B cell (primary cell): ENCODE results near the gene BLCAP.

Experiments used
- EZH2 ChIP-seq: IDR thresholded peaks from 2 replicates; pipeline ENCODE4 v1.6.1; 2012; ENCODE audit warnings: borderline replicate concordance, low read depth, mild to moderate bottlenecking, moderate library complexity, low read length; ENCODE audit not compliant: insufficient read depth, poor library complexity, severe bottlenecking
- TF ChIP-seq, protein P1 (sequence below): fragments of 200-600 bp; IDR thresholded peaks from one replicate; pipeline ENCODE4 v1.8.0; 2022; ENCODE audit warnings: antibody characterized with exemption, mild to moderate bottlenecking

DNA sequence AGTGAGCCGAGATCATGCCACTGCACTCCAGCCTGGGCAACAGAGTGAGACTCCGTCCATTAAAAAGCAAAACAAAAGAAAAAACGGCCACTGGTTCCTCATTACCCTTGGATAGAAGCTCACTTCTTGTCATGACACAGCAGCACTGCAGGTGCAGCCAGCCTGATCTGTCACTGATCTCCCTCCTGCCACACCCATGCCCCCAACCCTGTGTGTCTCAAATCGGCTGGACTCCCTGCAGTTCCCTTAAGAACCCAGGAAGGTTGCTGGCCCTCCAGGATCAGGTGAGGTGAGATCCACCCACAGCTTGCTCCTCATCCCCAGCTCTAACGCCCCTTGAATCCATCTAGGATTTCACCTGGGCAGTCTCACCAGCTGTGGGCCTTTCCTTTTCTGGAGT lies 32.9 kb downstream of the BLCAP start:
- TF ChIP-seq, protein P1, sequence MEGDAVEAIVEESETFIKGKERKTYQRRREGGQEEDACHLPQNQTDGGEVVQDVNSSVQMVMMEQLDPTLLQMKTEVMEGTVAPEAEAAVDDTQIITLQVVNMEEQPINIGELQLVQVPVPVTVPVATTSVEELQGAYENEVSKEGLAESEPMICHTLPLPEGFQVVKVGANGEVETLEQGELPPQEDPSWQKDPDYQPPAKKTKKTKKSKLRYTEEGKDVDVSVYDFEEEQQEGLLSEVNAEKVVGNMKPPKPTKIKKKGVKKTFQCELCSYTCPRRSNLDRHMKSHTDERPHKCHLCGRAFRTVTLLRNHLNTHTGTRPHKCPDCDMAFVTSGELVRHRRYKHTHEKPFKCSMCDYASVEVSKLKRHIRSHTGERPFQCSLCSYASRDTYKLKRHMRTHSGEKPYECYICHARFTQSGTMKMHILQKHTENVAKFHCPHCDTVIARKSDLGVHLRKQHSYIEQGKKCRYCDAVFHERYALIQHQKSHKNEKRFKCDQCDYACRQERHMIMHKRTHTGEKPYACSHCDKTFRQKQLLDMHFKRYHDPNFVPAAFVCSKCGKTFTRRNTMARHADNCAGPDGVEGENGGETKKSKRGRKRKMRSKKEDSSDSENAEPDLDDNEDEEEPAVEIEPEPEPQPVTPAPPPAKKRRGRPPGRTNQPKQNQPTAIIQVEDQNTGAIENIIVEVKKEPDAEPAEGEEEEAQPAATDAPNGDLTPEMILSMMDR = no peak
- TF ChIP-seq EZH2 = no peak
